A204.1 (cell line): ENCODE measurements around the gene TCFL5.

Source experiments
- FAIRE-seq: peaks from 2 replicates; lab custom pipeline; 2012; peaks lifted over from hg19 to GRCh38; lab: Jason Lieb, UNC

TCFL5 gene

DNA sequence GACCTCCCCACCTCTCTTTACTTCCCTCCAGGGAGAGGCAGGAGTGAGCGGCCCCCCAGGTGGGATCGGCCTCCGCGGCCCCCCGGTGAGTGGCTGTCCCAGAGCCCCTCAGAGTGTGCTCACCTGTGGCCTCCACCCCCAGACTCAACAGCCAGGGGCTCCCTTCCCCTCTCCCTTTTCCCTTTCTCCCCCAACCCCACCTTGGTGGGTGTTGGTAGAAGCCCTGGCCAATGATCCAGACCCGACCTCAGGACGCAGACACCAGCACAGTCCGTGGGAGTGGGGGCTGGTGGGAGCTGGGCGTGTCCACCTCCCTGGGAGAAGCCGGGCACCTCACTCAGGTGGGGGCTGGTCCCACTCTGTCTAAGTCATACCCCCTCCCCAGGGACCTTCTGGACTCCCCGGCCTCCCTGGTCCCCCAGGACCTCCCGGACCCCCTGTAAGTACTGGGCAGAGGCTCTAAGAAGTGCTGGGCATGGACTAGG, 39.9 kb downstream of the TCFL5 start:
- FAIRE-seq: no peak

DNA sequence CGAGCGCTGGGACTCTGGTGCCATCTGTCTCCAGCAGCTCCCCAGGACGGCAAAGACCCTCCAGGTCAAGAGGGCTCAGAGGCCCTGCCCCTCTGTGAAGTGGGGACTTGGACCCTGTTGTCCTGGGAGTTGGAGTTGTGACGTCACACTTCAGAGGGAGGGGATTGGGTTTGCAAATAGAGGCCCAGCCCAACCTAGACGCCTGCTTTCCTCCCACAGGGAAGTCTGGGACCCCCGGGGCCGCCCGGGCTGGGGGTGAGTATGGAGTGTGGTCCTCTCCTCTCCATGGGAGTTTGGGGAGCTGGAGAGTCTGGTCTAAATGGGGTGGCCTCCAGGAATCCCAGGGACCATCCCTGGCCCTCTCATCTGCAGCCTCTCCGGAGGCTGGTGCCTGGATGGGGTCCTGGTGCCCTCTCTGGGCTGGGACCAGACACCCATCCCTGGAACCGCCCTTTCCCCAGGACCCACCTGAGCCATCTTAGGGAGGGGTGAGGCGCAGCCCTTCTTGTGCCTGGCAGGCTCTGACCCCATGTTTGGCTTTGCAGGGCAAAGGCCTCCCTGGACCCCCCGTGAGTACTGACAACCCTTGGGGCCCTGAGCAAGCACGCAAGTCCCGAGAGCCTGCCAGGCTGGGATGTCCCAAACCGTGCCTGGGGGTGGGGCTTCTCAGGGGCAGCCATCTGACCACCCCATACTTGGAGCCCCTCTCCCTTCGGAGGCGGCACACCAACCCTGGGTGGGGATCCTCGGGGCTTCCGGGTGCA, 40.5 kb downstream of the TCFL5 start:
- no peak for FAIRE-seq

DNA sequence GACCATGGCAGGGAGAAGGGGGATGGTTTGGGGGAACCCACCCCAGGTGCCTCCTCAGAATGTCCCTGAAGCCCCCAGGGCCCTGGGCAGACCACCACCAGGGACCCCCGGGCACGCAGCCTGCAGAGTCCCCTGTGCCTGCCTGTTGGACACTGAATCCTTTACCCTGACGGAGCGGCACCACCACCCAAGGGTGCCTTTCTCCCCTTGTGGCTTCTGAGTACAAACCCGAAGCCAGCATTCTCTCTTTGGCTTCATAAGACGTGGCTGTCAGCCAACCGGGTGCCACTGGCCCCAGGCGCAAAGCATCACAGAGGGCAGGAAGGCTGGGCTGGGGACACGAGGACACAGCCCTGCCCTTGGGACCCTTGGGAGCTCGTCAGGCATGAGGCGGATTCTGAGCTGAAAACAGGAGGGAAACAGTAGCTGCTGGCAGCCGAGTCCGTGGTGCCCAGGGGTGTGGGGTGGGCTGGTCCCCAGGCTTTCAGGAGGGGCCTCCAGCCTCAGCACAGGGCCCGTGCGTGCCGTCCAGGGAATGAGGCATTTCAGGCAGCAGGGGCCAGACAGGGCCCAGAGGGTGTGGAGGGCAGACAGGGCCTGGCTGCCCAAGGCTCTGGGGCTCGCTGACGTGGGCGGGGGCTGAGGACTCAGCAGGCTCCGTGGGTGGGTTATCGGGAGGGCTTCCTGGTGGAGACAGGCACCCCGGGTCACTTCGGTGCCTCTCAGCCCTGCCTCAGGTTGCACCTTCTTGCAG, 41.2 kb downstream of the TCFL5 start:
- no peak for FAIRE-seq

DNA sequence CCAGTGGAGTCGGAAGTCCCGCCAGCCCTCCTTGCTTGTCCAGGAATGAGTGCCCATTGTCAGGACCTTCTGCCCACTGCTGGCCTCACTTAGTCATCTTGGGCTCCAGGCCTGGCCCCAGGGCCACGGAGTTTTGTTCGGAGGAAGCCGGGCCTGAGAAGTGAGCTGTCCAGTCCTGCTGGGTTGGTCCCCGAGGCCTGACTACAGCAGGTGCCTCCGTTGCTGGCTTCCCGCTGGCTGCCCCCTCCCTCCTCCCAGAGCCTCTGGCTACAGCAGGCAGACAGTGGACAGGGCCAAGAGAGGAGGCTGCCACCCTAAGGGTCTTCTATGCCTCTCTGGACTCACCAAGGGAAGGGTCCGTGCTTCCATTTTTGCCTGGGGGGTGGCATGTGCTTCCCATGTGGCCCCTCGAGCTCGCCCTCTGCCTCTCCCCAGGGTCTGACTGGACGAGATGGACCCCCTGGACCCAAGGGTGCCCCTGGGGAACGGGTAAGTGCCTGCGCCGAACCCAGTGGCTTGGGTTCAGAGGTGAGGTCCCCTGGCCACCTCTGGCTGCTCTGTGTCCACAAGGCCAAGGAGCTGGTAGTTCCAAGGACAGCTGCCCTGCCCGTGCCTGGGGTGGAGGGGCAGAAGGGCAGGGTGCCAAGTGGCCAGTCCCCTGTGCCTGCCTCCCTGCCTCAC, 42.0 kb downstream of the TCFL5 start:
- FAIRE-seq: no peak

DNA sequence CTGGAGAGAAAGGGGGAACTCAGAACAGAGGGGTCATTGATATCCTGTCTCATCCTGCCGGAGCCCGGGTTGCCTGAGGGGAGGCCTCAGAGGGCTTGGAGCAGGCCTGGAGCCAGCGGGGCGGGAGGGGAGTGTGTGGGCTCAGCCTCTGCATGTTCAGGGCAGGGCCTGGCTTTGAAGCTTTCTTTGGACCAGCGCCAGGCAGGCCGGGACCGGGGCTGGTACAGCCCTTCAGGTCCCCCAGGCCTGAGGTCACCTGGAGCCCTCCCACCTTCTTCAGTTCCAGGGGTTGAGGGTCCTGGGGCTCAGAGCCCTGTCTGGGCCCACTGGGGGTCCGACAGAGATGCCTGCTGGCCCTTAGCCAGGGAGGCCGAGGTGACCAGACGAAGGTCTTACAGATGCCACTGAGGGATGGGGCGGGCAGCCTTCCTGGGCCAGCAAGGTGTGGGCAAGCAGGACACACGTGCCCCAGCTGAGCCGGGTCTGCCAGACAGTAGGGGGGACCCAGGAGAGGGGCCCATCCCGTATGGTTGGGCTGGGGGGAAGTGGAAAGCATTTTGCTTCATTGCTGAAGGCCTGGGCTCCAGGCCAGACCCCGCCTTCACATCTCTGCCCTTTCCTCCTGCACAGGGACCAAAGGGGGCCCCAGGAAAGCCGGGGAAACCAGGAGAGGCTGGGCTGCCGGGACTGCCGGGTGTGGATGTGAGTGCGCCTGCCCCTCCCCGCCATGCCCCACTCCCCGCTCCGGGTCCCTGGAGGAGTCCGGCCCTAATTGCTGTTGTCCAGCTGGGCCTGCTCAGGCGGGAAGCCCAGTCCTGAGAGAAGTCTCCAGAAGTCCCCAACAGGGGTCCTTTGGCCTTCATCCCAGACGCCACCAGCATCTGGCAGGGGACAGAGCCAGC, 42.8 kb downstream of the TCFL5 start:
- FAIRE-seq: no peak

DNA sequence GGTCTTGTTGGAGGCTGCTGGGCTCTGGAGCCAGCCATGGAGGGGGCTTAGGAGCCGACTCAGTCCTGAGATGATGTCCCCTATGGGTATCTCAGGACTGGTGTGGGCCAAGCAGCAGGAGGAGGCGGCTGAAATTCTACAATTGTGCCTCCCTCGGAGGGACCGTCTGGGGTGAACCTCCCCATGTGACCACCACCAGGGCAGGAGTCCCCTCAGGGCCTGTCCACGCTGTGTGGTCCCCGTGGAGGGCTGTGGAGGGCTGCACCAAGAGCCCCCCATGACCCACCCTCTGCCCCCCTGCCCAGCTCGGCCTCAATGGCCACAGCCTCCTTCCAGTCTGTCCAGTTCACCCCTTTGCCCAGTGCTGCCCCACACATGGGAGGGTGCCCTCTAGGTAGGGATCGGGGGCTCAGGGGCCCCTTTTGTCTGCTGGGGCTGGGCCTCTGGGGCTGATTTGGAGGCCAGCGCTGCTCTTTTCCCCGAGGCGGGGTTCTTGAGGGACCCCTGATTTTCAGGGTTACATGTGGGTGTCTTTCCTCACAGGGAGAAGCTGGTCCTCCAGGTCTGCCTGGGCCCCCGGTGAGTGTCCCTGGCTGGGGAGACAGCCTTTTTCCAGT, 43.5 kb downstream of the TCFL5 start:
- no peak for FAIRE-seq

DNA sequence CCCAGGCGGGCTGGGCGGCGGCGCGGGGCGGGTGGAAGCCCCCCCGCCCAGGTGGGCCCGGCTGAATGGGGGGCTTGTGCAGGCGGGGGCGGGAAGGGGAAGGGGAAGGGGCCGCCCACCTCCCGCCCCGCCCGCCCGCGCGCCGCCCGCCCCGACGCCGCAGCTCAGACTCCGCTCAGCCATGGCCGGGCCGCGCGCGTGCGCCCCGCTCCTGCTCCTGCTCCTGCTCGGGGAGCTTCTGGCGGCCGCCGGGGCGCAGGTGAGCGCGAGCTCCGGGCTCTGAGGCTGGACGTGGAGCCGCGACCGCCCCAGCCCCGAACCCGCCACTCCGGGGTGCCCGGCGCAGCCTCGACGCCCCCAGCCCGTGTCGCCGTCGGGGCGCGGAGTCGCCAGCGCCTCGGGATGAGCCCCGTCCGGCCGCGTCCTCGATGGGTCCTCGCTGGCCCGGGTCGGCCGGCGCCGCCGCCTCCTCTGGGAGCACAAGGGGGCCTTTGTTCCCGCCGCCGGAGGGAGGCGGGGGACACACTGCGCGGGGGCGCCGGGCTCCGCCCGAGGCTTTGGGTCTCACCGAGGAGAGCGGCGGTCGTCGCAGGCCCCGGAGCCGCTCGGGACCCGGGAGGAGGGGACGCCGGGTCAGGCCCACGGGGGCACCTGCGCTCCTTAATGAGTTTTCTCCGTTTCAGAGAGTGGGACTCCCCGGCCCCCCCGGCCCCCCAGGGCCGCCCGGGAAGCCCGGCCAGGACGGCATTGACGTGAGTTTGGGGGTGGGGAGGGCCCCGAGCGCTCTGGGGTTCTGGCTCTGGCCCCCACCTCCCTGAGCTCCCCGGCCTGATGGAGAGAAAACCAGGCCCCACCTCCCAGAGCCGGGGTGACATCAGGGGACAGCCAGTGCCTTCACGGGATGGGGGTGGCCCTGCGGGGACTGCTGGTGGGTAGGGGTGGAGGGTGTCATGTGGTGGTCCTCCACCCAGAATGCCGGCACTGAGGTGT, 44.4 kb downstream of the TCFL5 start, which contains the start of gene COL9A3:
Gene COL9A3, plus strand, starts transcription at position 167 of the 990 bp plus-strand sequence. Its CDS starts 15 bp downstream, at position 182.
- no peak for FAIRE-seq

DNA sequence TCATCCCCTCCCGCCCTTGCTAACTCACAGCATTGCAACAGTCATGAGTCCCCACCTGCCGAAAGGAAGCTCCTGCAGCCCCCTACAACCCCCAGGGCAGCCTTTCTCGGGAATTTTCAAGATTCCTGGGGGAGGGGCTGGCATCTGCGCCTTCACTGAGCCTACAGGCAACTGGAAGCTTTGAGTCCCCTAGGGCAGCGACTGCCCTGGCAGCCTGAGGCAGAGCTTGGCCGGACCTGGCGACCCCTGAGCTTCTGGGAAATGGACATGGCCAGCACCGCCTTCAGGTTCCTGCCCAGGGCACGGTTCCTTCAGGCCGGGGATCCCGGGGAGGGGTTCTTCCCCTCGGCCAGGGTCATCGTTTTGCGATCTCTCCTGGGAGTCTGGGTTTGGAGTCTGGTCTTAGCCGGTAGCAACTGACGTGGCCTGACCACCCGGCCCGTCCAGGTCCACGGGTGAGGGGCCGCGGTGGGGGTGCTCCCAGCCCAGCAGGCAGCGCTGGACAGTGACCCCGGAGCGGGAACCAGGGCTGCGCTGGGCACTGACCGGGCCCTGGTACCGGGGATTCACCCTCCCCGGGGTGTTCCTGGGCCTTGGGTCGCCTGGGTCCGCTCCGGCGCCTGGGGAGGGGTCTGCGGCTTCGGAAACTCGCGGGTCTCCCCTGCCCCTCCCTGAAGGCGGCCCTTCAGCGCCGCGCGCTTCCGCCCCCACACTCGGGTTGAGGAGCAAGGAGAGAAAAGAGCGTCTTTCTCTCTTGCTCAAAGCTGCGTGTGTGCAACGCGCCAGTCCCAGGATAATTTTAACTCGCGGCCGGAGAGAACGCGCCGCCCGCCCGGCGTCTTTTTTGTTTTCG, 45.4 kb downstream of the TCFL5 start:
- no peak for FAIRE-seq

DNA sequence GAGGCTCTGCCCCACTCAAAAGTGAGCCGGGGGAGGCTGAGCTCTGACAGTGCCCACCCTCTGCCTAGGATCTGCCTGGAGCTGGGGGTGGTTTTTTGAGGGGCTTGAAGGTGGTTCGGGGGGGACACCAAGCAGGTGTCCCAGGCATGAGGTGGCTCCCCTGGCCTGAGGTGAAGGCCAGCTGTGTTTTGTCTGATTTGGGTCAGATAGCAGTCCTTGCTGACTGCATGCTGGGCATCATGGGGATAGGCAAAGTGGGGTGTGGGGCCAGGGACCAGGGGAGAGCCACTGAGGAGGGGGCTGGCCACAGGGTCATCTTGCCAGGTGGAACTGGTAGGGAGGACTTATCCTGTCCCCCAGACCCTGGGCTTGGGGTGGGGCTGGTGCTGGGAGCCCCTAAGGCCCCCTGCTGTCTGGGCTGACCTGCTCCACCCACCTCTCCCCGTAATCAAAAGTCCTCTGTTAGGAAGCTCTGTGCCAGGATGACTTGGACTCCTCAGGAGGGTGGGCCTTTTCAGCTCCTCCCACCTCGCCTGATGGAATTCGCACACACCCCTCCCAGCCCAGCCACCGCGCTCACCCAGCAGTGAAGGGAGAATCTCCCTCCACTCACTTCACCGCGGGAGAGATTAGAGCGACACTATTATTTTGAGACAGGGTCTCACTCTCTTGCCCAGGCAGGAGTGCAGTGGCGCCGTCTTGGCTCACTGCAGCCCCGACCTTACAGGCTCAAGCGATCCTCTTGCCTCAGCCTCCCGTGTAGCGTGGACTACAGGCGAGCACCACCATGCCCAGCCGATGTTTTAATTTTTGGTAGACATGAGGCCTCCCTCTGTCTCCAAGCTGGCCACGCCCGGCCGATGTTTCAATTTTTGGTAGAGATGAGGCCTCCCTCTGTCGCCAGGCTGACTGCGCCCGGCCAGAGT, 46.3 kb downstream of the TCFL5 start:
- FAIRE-seq: no peak

DNA sequence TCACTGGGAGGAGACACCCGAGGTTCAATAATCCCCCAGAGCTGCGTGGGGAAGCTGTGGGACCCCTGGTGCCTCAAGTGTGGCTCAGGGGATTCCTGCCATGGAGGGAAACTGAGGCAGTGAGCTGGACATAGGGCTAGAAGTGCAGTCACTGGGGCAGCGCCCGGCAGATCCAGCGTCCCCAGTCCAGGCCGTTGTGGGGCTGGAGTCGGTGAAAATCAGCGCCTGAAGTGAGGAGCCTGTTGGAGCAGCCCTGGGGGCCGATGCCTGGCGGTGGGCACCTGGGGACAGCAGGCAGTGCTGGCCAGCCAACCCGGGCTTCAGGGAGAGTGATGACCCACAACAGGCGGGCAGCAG, 46.9 kb downstream of the TCFL5 start:
- FAIRE-seq: no peak

DNA sequence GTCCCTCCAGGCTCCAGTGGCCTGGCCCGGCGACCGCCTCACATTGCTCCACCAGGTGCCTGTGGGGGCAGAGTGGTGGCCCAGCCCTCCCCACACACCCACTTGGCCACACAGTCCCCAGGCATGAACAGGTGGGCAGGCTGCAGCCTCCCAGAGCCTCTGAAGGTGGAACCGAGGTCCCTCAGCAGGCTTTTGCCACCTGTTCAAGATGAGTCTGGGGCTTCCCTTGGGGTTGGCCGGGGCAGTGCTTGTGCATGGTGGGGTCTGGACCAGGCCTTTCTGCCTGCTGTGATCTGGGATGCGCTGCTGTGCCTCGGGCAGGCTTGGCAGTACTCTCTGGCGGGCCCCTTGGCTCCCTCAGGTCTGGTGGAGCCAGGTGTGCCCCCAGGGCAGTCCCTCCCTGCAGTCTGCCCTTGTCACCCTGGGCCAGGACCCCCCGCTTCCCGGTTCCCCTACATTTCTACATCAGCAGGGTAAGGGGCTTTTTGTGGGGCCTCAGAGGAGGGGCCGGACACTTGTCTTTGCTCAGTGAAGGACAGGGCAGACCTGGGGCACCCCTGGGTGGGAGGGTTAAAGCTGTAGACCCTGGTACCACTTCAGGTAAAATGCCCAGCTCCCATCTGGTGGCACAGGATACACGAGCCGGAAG, 47.4 kb downstream of the TCFL5 start:
- FAIRE-seq: no peak

DNA sequence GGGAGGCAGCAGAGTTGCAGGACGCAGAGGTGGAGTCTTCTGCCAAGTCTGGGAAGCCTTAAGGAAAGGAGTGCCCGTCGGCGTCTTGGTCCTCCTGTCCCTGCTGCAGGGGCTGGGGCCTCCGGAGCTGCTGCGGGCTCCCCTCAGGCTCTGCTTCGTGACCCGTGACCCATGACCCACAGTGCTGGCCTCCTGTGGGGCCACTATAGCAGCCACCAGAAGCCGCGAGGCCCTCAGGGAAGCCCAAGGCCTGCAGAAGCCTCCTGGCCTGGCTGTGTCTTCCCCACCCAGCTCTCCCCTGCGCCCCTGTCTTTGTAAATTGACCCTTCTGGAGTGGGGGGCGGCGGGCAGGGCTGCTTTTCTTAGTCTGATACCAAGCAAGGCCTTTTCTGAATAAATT, 48.0 kb downstream of the TCFL5 start:
- no peak for FAIRE-seq

DNA sequence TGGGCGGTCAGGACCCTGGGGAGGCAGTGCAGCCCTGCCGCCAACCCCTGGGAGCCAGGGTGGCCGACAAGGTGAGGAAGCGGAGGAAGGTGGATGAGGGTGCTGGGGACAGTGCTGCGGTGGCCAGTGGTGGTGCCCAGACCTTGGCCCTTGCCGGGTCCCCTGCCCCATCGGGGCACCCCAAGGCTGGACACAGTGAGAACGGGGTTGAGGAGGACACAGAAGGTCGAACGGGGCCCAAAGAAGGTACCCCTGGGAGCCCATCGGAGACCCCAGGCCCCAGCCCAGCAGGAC, 48.8 kb downstream of the TCFL5 start:
- no peak for FAIRE-seq

DNA sequence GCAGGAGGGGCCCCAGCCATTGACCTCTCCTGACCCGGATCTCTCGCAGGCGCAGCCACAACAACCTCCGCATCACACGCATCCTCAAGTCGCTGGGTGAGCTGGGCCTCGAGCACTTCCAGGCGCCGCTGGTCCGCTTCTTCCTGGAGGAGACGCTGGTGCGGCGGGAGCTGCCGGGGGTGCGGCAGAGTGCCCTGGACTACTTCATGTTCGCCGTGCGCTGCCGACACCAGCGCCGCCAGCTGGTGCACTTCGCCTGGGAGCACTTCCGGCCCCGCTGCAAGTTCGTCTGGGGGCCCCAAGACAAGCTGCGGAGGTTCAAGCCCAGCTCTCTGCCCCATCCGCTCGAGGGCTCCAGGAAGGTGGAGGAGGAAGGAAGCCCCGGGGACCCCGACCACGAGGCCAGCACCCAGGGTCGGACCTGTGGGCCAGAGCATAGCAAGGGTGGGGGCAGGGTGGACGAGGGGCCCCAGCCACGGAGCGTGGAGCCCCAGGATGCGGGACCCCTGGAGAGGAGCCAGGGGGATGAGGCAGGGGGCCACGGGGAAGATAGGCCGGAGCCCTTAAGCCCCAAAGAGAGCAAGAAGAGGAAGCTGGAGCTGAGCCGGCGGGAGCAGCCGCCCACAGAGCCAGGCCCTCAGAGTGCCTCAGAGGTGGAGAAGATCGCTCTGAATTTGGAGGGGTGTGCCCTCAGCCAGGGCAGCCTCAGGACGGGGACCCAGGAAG, 49.3 kb downstream of the TCFL5 start:
- FAIRE-seq: no peak

DNA sequence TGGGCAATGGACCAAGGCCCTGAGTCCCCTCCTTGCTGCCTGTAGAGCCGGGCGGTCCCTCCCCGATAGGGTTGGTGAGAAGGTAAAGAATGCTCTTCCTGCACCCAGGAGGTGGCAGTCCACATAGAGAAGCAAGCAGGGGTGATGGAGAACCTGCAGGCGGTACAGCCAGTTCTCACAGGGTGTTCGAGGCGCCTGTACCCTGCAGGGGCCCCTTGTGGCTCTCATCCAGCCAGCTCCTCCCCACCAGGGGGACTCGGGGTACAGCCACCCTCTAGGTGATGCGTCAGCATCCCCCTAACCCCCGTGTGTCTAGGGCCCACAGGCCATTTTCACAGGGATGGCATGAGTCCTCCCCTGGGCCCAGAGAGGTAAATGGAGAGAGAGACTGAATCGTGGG, 49.9 kb downstream of the TCFL5 start:
- FAIRE-seq: no peak

DNA sequence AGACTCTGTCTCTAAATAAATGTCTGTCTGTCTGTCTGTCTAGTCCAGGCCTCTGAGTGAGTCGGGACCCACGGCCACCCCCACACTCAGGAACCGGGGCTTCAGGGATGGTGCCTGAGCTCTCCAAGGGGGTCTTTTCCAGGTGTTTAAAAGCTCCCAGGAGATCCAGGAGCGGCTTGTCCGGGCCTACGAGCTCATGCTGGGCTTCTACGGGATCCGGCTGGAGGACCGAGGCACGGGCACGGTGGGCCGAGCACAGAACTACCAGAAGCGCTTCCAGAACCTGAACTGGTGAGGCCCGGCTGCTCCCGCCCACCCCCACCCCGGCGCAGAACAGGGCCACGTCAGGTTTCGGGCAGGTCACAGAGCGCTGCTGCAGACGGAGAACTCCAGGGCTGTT, 50.3 kb downstream of the TCFL5 start:
- FAIRE-seq: no peak
